ENCODE data around the gene NPHP3.
A peak's percentile ranks its signal among the peaks of the same experiment; 100 is the strongest.

The NPHP3 gene
- long read RNA-seq, partial matches to known transcripts: 1 of 1 reads
- long read RNA-seq, other reads (novel, unspliced or antisense): 0 of 1 reads

GRCh38 chr3:132722165-132723023 lies at the start of gene NPHP3:
Gene NPHP3 (minus strand): TSS chr3:132722409. CDS start chr3:132722355, 54 bp downstream.
- TF ChIP-seq REST (IDR thresholded peaks at IDR 0.05; ENCODE audit: insufficient replicate concordance, low read depth) (no peak), POLR2AphosphoS5 (IDR thresholded peaks at IDR 0.05; ENCODE audit: low read depth) (peak; percentile 41; the same call in 1 of the 2 replicates), SPI1 (IDR thresholded peaks at IDR 0.05; ENCODE audit: borderline replicate concordance, low read depth) (0 out of 2 replicates have a peak, but pooled peaks have one; percentile 1), GABPA (IDR thresholded peaks at IDR 0.05; ENCODE audit: low read depth) (no peak)
- TF ChIP-seq, protein P1, sequence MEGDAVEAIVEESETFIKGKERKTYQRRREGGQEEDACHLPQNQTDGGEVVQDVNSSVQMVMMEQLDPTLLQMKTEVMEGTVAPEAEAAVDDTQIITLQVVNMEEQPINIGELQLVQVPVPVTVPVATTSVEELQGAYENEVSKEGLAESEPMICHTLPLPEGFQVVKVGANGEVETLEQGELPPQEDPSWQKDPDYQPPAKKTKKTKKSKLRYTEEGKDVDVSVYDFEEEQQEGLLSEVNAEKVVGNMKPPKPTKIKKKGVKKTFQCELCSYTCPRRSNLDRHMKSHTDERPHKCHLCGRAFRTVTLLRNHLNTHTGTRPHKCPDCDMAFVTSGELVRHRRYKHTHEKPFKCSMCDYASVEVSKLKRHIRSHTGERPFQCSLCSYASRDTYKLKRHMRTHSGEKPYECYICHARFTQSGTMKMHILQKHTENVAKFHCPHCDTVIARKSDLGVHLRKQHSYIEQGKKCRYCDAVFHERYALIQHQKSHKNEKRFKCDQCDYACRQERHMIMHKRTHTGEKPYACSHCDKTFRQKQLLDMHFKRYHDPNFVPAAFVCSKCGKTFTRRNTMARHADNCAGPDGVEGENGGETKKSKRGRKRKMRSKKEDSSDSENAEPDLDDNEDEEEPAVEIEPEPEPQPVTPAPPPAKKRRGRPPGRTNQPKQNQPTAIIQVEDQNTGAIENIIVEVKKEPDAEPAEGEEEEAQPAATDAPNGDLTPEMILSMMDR (IDR thresholded peaks at IDR 0.05; ENCODE audit: insufficient read depth, low read length): no peak
- Histone ChIP-seq H3K27me3 (ENCODE audit: insufficient read depth, poor library complexity, severe bottlenecking) (no peaks in the 10 kb centered on the region), H3K27ac (replicated peaks) (peak within 1 kb of the TSS; percentile 76), H3K4me3 (replicated peaks; ENCODE audit: insufficient read depth, low read length) (peak within 1 kb of the TSS; percentile 84)
- DNase-seq (ENCODE audit: low read depth in 1 of 2, low spot score in 1 of 2): peak; percentile 88 to 91

GRCh38 chr3:132758740-132759139 lies 36.5 kb upstream of the NPHP3 start:
- peaks cover 3% of the 10 kb centered on the region for H3K27me3 ChIP-seq (ENCODE audit: insufficient read depth, poor library complexity, severe bottlenecking)
- H3K4me3 ChIP-seq (replicated peaks; ENCODE audit: insufficient read depth, low read length): no peak overlapping the region
- no peak overlapping the region for H3K27ac ChIP-seq (replicated peaks)
- no peak for DNase-seq (ENCODE audit: low read depth in 1 of 2, low spot score in 1 of 2)
- no peak for TF ChIP-seq REST (IDR thresholded peaks at IDR 0.05; ENCODE audit: insufficient replicate concordance, low read depth)
- TF ChIP-seq GABPA (IDR thresholded peaks at IDR 0.05; ENCODE audit: low read depth): no peak
- no peak for TF ChIP-seq SPI1 (IDR thresholded peaks at IDR 0.05; ENCODE audit: borderline replicate concordance, low read depth)
- no peak for TF ChIP-seq POLR2AphosphoS5 (IDR thresholded peaks at IDR 0.05; ENCODE audit: low read depth)
- TF ChIP-seq, protein P1 (IDR thresholded peaks at IDR 0.05; ENCODE audit: insufficient read depth, low read length): no peak

DNA sequence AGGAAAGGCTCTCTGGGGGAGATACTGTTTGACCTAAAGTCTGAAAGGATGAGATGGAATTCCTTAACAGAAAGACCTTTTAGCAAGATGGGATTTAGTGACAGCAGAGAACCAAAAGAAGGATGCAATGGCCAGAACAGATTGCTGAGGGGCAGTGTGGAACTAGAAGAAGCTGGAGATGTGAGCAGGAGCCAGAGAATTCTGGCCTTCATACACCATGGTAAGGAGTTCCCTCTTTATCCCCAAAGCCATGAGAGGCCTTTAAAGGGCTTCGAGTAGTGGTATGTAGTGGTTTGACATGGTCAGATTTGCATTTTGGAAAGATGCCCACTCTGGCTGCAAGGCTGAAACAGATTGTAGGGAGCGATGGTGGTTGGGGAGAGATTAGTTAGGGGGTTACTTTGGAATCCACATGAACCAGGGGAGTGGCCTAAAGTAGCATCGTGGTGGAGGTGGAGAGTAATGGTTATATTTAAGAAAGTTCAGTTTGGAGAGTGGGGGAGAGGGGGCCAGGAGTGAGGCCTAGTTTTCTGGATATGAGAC lies 34.0 kb upstream of the NPHP3 start:
- no peak for DNase-seq (ENCODE audit: low read depth in 1 of 2, low spot score in 1 of 2)
- H3K27me3 ChIP-seq (ENCODE audit: insufficient read depth, poor library complexity, severe bottlenecking): peaks cover 6% of the 10 kb centered on the region
- TF ChIP-seq, protein P1 (IDR thresholded peaks at IDR 0.05; ENCODE audit: insufficient read depth, low read length): no peak
- TF ChIP-seq REST (IDR thresholded peaks at IDR 0.05; ENCODE audit: insufficient replicate concordance, low read depth): no peak

More for the DNA sequence above, 34.0 kb upstream of the NPHP3 start:
- Histone ChIP-seq H3K4me3 (replicated peaks; ENCODE audit: insufficient read depth, low read length) (no peak overlapping the region), H3K27ac (replicated peaks) (no peak overlapping the region)
